Tongue (tissue), 2 donors: Measurements from ENCODE around the gene BAG3. TPM values are rescaled to one million over a fixed set of nuclear protein-coding genes. Genes with fewer than 3 reads are reported as not detected.
A peak's percentile ranks its signal among the peaks of the same experiment; 100 is the strongest.
"Not testable (repeated sequence)": the region's sequence is repeated elsewhere in the genome, so short reads cannot be mapped to it uniquely, and the experiment has no call there.

Experiments
- DNase-seq: peaks from one replicate; pipeline ENCODE4 v3.0.0-alpha.2; 2015
- total RNA-seq: library from RNA; depleted of rRNA; stranded (reverse); fragments of >200 nt; gene quantifications from one replicate; pipeline ENCODE4 v1.2.3, GENCODE V29; 2014

Gene BAG3
- total RNA-seq, 1 donor from 2014 or later, result 27.5 TPM

- DNase-seq, result no peak
Observed at GRCh38 chr10:119693262-119693957, 42.2 kb downstream of the BAG3 start.

GRCh38 chr10:119694608-119695007, 43.4 kb downstream of the BAG3 start:
- DNase-seq, result no peak

- DNase-seq, result no peak
Observed at GRCh38 chr10:119700321-119700954, 49.3 kb downstream of the BAG3 start.

- DNase-seq, result no peak
Observed at GRCh38 chr10:119701861-119702260, 50.7 kb downstream of the BAG3 start.

GRCh38 chr10:119702583-119702982, 51.4 kb downstream of the BAG3 start:
- no peak for DNase-seq

GRCh38 chr10:119703903-119704508, 52.8 kb downstream of the BAG3 start:
- DNase-seq, result no peak

- DNase-seq, result no peak
Observed at GRCh38 chr10:119705434-119705831, 54.3 kb downstream of the BAG3 start.

GRCh38 chr10:119706521-119707278, 55.5 kb downstream of the BAG3 start:
- peak; percentile 71 for DNase-seq

GRCh38 chr10:119707331-119707730, 56.2 kb downstream of the BAG3 start:
- DNase-seq, result not testable (repeated sequence)

- DNase-seq, result not testable (repeated sequence)
Observed at GRCh38 chr10:119710935-119711334, 59.8 kb downstream of the BAG3 start.

- DNase-seq, result no peak
Observed at GRCh38 chr10:119713744-119714483, 62.7 kb downstream of the BAG3 start.

GRCh38 chr10:119714484-119714816, 63.3 kb downstream of the BAG3 start:
- no peak for DNase-seq

- DNase-seq, result no peak
Observed at GRCh38 chr10:119715628-119716505, 64.7 kb downstream of the BAG3 start.

GRCh38 chr10:119723161-119723560, 72.0 kb downstream of the BAG3 start:
- DNase-seq, result no peak

GRCh38 chr10:119723624-119724023, 72.4 kb downstream of the BAG3 start:
- DNase-seq, result no peak

- DNase-seq, result peak; percentile 53
Observed at GRCh38 chr10:119724593-119725516, 73.7 kb downstream of the BAG3 start.

GRCh38 chr10:119725517-119725827, 74.3 kb downstream of the BAG3 start:
- no peak for DNase-seq

GRCh38 chr10:119725828-119726675, 74.9 kb downstream of the BAG3 start, which contains the start of gene INPP5F:
Gene INPP5F (plus strand): TSS chr10:119726050. CDS start chr10:119726263, 213 bp downstream.
- peak; percentile 99 for DNase-seq

GRCh38 chr10:119726676-119727261, 75.6 kb downstream of the BAG3 start:
- no peak for DNase-seq
